Left renal cortex interstitium (tissue), 4 donors: Measurements from ENCODE around the gene ESR2. TPM values are rescaled to one million over a fixed set of nuclear protein-coding genes. Genes with fewer than 3 reads are reported as not detected.
"Not testable (repeated sequence)": the region's sequence is repeated elsewhere in the genome, so short reads cannot be mapped to it uniquely, and the experiment has no call there.

Experiments used
- DNase-seq, 4 donors: peaks; one replicate each; pipeline ENCODE4 v3.0.0-alpha.2; 2013; ENCODE audit warnings: low read depth in 4 of 4, low spot score in 2 of 4, missing footprints in 1 of 4
- polyA plus RNA-seq, 4 donors: library from polyadenylated mRNA; unstranded; fragments of 120-200 nt; gene quantifications; one replicate each; pipeline ENCODE4 v1.2.1, GENCODE V29; 2013; ENCODE audit not compliant: insufficient read length in 4 of 4

Gene ESR2
- polyA plus RNA-seq, 4 donors, result 0.73 to 1.6 (median 1.2) TPM

DNA sequence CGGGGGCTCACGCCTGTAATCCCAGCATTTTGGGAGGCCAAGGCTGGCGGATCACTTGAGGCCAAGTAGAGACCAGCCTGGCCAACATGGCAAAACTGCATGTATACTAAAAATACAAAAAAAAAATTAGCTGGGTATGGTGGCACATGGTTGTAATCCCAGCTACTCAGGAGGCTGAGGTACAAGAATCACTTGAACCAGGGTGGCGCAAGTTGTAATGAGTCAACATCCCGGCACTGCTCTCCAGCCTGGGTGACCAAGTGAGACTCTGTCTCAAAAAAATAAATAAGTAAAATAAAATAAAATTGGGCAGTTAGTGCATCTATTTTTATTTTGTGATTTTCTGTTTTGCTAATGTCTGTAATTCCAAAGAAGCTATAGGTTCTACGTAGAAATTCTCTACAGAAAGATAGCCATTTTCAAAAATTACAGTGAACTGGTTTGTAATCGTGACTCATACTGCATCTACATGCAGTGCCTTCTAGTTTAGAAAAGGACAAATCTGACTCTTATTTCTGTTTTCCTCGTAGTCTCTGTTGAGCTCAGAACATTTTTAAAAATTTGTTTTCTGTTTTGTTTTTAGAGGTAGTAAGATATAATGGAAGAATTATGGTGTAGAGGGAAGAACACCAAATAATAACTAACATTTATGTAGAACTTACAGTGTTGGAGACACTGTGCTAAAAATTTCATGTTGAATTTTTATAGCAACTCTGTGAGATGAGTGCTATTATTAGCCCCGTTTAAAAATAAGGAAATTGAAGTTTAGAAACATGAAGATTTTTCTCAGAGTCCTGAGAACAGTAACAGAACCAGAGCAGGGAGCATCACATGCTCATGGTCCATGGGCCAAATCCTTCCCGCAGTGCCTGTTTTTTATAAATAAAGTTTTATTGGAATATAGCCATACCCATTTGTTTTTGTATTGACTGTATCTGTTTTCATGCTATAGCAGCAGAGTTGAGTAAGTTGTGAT lies 240.2 kb downstream of the ESR2 start:
- DNase-seq, result no peak

DNA sequence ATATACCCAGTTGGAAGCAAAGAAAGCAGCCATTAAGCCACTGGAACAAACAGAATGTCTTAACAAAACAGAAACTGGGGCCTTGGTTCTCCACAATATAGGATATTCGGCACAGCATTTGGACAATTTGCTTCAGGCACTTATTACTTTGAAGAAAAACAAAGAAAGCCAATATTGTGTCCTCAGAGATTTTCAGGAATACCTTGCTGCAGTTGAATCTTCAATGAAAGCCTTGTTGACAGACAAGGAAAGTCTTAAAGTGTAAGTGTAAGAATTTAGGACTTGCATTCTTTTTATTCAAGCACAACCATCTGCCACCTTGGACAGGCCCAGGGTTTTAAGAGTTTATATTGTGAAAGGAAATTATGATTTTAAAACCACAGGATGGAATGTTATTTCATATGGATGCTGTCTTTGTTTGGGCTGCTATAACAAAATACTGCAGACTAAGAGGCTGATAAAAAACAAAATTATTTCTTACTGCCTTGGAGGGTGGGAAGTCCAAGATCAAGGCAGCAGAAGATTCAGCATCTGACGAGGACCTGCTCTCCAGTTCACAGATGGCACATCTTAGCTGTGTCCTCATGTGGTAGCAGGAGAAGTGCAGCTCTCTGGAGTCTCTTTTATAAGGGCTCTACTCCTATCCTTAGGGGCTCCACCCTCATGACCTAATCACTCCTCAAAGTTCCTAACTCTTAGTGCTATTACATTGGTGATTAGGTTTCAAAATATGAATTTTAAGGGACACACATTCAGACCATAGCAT lies 244.4 kb downstream of the ESR2 start:
- DNase-seq, result no peak

DNA sequence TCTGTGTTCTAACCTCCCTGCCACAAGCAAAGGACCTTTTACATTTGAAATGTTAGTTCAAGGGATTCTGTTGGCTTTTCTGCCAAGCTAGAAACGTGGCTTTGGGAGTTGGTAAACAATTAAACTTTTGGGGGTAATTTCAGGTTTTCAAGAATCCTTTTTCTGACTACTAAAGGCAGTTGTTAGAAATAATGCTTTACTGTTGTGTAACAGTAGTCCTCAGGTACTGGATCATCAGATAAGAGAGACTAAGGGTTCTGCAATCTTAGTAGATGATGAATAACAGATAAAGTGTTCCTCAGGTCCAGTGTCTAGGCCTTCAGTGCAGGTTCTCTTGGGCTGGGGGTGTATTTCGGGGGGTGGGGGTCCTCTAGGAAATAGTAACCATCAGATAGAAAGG lies 249.1 kb downstream of the ESR2 start:
- DNase-seq, result no peak

DNA sequence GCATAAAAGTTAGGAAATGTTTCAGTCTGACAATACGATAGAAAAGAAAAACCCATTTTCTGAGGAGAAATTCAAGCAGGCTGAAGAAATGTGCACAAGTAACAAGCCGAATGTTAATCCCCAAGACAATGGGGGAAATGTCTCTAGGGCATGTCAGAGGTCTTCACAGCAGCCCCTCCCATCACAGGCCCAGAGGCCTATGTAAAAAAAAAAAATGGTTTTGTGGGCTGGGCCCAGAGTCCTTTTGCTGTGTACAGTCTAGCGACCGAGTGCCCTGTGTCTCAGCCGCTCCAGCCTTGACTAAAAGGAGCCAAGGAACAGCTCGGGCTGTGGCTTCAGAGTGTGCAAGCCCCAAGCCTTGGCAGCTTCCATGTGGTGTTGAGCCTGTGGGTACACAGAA lies 250.9 kb downstream of the ESR2 start:
- DNase-seq, result not testable (repeated sequence)

DNA sequence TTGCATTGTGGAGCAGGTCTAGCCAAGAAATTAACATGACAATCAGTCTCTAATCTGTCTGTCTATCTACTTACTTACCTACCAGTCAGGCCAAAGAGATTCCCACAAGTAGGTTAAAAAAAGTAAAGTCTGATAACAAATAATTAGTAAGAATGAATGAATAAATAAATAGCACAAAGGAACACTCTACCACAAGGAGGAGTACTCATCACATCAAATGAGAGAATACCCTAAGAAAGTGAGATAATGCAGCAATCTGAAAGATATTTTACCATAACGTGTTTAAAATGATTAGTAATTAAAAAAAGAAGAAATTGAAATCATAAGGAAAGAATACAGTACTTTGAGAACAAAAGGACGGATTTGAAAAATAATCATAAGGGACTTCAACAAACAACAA lies 254.1 kb downstream of the ESR2 start:
- no peak for DNase-seq

DNA sequence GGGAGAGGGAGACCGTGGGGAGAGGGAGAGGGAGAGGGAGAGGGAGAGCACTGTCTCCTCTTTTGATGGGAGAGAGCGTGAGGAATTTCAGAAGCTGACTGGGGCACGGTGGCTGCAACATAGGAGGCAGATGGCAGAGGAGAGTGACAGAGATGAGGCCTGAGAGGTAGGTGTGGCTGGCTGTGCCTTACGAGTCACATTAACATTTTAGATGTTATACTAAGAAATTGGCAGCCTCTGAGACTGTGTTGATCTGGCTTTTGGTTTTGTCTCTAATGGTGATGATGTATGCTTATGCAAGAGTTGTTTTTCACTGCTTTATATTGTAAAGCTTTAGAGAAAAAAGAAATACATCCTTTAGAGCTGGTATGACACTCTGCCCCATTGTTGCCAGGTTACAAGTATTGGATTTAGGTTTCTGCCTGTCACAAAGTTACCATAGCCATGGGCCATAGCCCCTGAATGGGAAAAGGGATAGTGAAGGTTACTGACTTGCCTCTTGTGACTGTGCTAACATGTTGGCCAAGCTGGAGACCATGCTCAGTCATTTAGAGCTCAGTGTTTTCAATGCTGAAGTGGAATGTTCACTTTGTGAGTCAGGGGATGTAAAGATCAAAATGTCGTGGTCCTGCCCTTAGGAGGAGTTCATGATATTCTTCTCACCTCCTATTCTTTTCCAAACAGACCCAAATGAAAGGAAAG lies 255.2 kb downstream of the ESR2 start:
- no peak for DNase-seq

DNA sequence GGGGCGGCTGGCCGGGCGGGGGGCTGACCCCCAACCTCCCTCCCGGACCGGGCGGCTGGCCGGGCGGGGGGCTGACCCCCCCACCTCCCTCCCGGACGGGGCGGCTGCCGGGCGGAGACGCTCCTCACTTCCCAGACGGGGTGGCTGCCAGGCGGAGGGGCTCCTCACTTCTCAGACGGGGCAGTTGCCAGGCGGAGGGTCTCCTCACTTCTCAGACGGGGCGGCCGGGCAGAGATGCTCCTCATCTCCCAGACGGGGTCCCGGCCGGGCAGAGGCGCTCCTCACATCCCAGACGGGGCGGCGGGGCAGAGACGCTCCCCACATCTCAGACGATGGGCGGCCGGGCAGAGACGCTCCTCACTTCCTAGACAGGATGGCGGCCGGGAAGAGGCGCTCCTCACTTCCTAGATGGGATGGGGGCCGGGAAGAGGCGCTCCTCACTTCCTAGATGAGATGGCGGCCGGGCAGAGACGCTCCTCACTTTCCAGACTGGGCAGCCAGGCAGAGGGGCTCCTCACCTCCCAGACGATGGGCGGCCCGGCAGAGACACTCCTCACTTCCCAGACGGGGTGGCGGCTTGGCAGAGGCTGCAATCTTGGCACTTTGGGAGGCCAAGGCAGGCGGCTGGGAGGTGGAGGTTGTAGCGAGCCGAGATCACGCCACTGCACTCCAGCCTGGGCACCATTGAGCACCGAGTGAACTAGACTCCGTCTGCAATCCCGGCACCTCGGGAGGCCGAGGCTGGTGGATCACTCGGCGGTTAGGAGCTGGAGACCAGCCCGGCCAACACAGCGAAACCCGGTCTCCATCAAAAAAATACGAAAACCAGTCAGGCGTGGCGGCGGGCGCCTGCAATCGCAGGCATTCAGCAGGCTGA lies 256.1 kb downstream of the ESR2 start:
- DNase-seq, result not testable (repeated sequence)

DNA sequence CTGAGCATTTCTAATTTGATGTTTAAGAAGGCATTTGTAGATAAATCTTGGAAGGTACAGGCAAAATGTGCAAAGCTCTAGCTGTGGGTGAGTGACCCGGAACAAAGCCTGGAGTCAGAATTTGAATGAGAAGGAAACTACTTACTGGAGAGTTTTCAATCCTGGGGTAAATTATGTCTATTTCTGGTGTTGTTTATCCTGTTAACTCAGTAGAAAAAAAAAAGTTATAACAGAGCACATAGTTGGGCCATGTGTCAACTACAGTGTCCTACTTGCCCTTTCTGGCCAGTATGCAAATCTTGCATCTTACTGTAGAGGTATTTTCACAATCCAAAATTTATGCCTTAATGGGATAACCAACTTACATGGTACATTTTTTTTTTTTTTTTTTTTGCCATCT lies 259.0 kb downstream of the ESR2 start:
- no peak for DNase-seq

Other genes with a start within 250 kb of the ESR2 start
- gene MTHFD1, start 94.0 kb upstream of the ESR2 start, polyA plus RNA-seq, result 100 to 1,000 TPM in 1 of 4 donors, 10 to 100 TPM in 3; 66.3 to 100 (median 91.8) TPM
- 1 to 10 TPM; 5.6 to 7.9 (median 6.6) TPM for gene AKAP5, start 171.1 kb upstream of the ESR2 start, polyA plus RNA-seq
- gene ZBTB25, start 209.5 kb upstream of the ESR2 start, polyA plus RNA-seq, result 10 to 100 TPM in 2 of 4 donors, 1 to 10 TPM in 2; 8.4 to 15.3 (median 11.6) TPM
- 10 to 100 TPM; 55.2 to 70.6 (median 64.0) TPM for gene ZBTB1, start 210.4 kb upstream of the ESR2 start, polyA plus RNA-seq
- 10 to 100 TPM; 17.4 to 29.8 (median 20.5) TPM for gene HSPA2, start 246.4 kb upstream of the ESR2 start, polyA plus RNA-seq